Iris pigment epithelial cell (primary cell): Measurements from ENCODE around the gene CRYL1.
"Not testable (repeated sequence)": the region's sequence is repeated elsewhere in the genome, so short reads cannot be mapped to it uniquely, and the experiment has no call there.

Source experiments
- DNase-seq: peaks from one replicate; pipeline ENCODE4 v3.0.0-alpha.2; 2011; ENCODE audit warnings: low read depth

CRYL1 gene

GRCh38 chr13:20448470-20448869, 77.2 kb downstream of the CRYL1 start:
- DNase-seq: no peak

DNA sequence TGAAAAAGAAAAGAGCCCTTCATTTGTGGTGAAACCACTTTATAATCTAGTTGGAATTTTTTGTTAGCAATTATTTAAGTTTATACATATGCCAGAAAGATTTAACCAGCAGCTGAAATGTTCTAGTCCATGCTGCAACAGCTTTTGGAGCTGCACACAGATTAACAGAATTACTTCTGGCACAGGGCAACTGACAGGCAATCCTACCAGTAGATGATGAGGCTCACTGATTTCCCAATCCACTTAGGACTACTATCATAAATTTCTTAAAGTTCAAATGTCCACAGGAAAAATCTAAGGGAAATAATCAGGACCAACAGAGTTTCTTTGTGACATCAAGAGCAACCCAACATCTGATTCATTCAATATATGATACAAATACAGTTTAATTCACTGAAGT, 78.8 kb downstream of the CRYL1 start:
- no peak for DNase-seq

- no peak for DNase-seq
Measured at GRCh38 chr13:20446405-20446804, 79.3 kb downstream of the CRYL1 start.

GRCh38 chr13:20442798-20443381, 82.8 kb downstream of the CRYL1 start:
- no peak for DNase-seq

DNA sequence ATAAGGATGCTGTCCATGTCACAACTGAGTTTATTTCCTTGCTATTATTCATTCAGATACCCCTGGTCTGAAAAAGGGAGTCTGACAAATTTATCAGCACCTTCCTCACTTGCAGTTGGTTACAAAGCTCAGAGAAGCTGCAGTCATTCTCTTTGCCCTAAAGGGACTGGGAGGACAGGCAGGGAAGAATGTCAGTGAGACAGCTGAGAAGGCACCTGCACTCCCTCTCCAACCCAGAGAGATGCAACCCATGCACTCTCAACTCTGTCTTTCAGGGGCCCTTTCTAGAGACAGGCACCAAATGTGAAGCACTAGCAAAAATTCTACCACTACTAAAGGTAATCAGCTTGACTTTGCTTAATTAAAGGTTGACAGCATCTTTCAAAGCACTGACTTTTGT, 83.3 kb downstream of the CRYL1 start:
- DNase-seq: no peak

DNA sequence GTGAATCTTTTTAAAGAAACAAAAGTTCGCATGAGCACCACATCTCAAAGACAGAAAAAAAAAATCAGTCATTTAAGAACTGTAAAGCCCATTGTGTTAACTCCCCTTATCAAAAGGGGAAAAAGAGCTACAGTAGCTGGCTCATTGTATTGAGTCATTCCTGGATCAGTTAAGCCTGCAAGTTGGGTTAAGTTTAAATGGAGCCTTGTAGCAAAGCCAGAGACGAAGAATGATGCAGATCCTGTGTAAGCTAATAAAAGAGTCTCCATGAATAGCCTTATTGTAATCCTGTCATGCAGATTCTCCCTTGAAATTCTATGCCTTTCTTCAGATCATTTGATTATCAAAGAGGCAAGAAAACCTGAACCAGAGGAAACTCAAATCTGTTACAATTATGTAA, 83.8 kb downstream of the CRYL1 start:
- DNase-seq: peak; percentile 32

GRCh38 chr13:20441056-20441455, 84.6 kb downstream of the CRYL1 start:
- no peak for DNase-seq

DNA sequence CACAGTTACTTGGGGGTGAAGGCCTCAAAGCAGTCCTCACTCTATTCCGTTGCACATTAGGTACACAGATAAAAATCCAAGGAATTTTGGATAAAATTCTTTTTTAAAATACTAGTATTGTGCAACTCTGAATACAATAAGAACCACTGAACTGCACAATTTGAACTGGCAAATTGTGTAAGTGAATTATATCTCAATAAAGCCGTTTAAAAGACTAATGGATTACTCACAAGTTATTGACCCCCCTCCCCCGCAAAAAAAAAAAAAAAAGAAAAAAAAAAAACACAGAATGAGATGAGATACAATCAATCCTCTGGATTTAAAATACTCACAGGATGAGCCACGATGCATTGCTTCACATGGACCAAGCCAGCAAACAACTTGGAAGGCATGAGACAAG, 86.4 kb downstream of the CRYL1 start:
- no peak for DNase-seq

DNA sequence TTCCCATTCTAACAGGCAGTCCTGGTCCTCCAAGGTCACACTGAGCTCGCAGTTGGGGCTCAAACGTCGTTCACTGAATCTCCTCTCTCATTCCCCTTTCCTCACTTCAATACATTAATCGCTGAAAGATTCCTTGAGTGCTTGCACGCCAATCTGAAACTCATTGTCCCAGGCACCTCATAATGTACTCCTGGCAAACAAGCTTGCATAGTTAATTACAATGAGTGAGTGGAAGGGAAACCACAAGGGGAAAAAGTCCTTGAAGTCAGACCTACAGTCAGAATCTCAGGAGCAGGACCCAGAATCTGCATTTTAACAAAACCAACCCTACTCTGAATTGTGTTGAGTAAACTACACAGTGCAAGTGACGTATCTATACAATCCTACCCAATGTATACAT, 86.9 kb downstream of the CRYL1 start:
- no peak for DNase-seq

GRCh38 chr13:20436505-20436904, 89.2 kb downstream of the CRYL1 start:
- no peak for DNase-seq

GRCh38 chr13:20435616-20436368, 89.9 kb downstream of the CRYL1 start:
- no peak for DNase-seq

- not testable (repeated sequence) for DNase-seq
Measured at GRCh38 chr13:20434210-20434609, 91.4 kb downstream of the CRYL1 start.

DNA sequence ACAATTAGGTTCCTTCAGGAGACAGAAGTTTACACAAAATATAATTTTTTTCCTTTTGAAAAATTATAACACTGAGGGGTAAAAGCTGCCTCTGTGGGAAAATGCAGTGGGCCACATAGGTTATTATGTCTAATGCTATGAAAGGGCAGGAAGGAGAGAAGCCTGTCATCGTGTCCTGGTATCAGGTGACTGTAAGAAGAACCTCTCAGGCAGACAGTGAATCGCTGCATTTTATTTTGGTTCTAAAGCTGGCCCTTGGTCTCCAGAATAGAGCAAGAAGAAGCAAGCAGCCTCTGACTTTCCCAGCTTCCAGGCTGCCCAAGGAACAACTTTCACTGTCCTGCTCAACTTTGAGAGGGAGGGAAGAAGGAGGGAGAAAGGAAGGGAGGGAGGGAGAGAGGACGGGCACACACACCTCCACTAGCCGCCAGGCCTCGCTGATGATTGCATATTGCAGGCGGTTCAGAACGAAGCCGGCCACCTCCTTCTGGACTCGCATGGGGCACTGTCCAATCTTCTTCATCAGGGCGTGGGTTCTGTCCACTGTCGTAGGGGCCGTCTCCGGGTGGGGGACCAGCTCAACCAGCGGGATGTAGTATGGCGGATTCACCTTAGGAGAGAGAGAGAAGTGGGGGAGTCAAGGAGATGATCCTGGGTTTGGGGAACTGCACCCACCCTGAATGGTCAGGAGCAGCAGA, 93.8 kb downstream of the CRYL1 start:
- DNase-seq: no peak

GRCh38 chr13:20431080-20431479, 94.6 kb downstream of the CRYL1 start:
- DNase-seq: no peak

- no peak for DNase-seq
Measured at GRCh38 chr13:20430296-20430695, 95.4 kb downstream of the CRYL1 start.

DNA sequence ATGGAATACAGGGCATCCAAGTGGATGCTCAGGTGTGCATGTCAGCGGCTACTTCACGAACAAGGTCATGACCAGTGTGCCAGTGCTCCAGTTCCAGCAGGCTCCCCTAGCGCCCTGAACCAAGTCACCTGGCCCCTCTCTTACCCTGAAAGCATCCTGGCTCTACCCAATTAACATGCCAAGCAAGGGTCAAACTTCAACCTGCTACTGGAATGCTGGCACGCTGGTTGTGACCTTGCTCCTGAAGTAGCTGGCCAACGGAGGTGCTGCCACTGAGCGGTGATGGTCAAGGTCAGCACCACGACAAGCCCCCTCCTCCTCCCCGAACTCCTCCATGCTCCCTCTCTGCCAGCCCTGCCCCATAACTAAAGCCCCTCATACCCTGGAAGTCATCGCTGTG, 96.0 kb downstream of the CRYL1 start:
- no peak for DNase-seq

DNA sequence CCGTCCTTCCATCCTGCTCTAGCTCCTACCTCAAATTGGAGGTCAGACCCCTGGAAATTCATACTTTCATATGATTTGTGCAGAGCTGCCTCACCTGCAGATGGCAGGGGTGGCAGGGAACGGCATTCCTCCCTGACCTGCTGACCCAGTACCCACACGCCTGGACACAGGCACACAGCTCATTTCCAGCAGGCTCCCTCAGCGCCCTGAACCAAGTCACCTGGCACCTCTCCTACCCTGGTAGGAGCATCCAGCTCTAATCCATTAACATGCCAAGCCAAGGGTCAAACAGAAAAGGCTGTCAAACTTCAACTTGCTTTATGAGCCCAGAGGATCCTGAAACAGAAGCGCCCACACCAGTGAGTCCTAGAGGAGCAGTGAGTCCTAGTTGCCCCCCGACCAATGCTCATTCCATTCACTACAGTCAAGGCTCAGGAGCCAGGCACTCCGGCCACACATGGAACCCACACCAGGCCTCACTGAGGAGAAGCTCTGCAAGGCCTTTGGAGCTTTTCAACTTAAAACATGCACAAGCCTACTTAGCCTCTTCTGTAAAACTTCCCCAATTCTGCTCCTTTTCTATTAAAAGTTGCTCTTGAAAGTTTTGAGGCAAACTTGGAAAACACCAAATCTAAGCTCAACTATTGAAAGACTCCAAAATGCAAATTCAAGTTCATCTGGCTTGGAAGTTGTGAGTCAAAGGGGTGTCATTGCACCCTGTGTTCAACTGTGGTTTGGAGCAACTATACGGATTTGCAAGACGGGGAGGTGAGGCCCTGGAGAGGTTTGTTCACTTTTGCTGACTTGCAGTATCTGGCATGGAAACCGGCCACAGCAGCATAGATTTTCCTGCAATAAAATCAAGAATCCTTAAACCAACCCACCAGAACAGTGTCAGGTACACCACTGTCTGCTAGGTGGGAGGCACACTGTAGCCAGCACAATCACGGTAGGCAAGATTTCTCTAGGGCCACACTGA, 96.7 kb downstream of the CRYL1 start:
- DNase-seq: no peak

DNA sequence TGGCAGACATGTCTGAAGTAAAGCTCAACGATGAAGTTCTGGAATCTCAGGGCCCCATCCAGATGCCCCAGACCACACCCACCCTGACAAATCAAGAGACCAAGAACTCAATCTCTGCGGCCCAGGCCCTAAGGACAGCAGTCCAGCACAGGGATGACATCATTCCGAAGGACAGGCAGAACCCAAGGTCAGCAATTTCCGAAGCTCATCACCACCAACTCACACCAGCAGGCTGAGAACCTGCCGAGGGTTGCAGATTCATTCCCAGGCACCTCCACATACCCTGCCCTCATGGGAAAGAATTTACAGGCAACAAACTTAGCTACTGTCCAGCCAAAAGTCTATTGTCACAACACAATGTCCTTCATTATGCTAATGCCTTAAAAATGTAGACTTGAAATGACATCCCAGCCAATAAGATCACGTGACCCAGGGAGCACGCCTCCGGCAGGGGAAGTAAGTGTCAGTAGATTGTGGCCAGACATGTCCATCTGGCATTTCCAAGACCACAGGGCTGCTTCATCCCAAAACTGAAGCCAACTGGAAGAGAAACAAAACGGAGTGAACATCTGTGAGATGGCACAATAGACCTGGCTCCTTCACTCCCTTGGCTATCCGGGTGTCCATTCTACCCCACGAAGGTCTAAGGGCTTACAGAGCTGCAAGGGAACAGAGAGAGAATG, 98.8 kb downstream of the CRYL1 start:
- no peak for DNase-seq

DNA sequence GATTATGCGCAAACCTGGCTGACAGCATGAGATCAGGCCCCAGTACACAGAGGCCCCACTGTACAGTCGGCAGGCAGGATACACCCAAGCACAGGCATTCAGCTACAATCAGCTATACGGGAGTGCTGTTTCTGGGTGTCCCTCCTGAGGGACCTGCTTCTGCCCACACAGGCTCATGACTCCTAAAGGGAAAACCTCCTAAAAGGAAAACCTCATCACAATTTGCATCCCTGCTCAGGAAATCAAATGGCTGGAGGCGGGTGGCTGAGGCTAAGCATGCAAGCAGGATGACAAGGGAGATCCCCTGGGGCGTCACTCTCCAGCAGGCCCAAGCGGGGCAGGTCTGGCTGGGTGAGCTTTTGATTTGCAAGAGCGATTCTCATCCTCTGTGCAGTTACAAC, 99.8 kb downstream of the CRYL1 start:
- DNase-seq: no peak

DNA sequence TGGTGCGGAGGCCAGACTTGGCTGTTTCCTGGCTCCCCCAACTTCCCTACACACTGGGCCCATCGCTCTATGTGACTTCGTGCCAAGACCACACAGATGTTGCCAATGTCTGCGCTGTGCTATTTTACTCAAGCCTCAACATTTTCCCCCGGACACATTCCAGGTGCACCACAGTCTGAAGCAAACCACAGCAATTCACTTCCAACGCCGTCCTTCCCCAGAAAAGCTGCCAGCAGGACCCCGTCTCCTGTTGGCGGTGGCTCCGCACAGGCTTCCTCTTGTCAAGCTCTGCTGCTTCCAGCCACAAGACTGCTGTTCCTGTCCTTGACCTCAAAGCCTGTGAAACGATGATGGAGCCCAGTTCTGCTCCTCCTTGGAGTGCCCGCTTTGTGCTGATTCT, 100.7 kb downstream of the CRYL1 start:
- DNase-seq: no peak

GRCh38 chr13:20424559-20424852, 101.2 kb downstream of the CRYL1 start:
- DNase-seq: no peak

GRCh38 chr13:20422362-20422761, 103.3 kb downstream of the CRYL1 start:
- DNase-seq: no peak
